Measurements from ENCODE around the gene OR2A7.
"Not testable (repeated sequence)": the region's sequence is repeated elsewhere in the genome, so short reads cannot be mapped to it uniquely, and the experiment has no call there.

OR2A7 gene

DNA sequence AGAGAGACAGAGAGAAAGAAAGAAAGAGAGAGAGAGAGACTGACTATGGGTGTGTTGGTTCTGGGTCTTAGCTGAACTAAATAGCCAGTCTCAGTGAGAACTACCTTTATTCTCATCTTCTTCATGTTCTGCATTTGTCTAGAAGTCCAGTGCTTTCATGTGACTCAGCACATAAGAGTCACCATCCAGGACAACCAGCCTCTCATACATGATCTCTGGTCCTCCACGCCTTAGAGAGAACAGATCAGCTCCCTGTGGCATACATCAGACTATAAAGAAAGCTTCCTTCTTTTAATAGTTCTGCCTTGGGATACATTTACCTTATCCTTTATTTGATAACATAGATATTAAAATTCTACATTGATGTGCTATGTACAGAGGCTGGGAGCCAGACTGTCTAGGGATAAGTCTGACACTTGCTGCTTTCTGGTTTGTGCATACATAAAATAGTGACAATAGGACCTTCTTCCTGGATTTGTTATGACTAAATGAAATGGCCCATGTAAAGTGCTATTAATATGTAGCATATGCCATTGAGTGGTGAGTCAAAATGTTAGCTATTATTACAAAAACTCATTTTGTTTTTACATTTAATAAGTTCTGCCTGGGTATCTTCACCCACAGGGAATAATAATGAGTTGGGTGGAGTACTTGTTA is 16.8 kb downstream of the OR2A7 start:
- not testable (repeated sequence) for H3K36me3 ChIP-seq (ENCODE audit: insufficient read depth, low read length); H3K4me3 ChIP-seq (ENCODE audit: low read length); H3K4me1 ChIP-seq (ENCODE audit: control insufficient read depth, insufficient read depth, low read length); H3K4me2 ChIP-seq (ENCODE audit: low read length); H3K9me3 ChIP-seq (replicated peaks; ENCODE audit: low read length); H3K27me3 ChIP-seq (ENCODE audit: control insufficient read depth, insufficient read depth, low read length); H3K9ac ChIP-seq (ENCODE audit: low read depth, low read length)

DNA sequence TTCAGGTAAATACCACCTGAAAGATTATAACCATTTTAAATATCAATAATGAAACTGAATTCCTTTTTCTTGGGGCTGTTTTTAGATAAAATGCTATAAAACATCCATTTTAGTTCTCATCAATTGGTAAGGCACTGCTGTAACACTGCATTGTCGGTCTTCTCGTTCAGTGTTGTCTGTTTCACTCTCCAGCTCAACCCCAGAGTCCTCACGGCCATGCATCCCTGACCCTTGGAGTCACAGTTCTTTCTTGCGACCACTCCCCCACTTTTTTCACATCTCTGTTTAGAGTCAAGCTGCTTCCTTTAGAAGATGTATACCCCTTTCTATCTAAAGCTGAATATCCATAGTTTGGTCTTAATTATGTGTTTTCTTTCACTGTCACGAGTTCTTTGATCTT is 17.6 kb downstream of the OR2A7 start:
- H3K9ac ChIP-seq (ENCODE audit: low read depth, low read length); H3K4me3 ChIP-seq (ENCODE audit: low read length); H3K4me2 ChIP-seq (ENCODE audit: low read length); H3K4me1 ChIP-seq (ENCODE audit: control insufficient read depth, insufficient read depth, low read length); H3K36me3 ChIP-seq (ENCODE audit: insufficient read depth, low read length); H3K27me3 ChIP-seq (ENCODE audit: control insufficient read depth, insufficient read depth, low read length); H3K9me3 ChIP-seq (replicated peaks; ENCODE audit: low read length): not testable (repeated sequence)

DNA sequence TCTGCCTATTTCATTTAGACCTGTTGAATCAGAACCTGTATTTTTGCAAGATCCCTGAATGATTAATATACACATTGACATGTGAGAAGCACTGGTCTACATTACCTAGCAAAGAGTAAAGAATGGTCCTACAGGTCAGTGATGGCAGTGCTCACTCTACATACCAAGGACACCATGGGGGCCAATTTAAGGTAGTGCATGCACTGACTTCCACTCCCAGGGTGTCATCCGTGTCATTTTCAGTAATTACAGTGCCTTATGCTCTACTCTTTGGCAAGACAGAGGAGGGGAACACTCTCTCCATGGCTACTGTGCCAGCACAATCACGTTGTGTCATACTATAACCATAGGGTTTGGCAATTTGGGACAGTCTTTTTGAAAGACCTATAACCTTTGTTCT is 19.2 kb downstream of the OR2A7 start:
- H3K36me3 ChIP-seq (ENCODE audit: insufficient read depth, low read length); H3K4me2 ChIP-seq (ENCODE audit: low read length); H3K4me1 ChIP-seq (ENCODE audit: control insufficient read depth, insufficient read depth, low read length); H3K4me3 ChIP-seq (ENCODE audit: low read length); H3K9ac ChIP-seq (ENCODE audit: low read depth, low read length); H3K9me3 ChIP-seq (replicated peaks; ENCODE audit: low read length); H3K27me3 ChIP-seq (ENCODE audit: control insufficient read depth, insufficient read depth, low read length): not testable (repeated sequence)

DNA sequence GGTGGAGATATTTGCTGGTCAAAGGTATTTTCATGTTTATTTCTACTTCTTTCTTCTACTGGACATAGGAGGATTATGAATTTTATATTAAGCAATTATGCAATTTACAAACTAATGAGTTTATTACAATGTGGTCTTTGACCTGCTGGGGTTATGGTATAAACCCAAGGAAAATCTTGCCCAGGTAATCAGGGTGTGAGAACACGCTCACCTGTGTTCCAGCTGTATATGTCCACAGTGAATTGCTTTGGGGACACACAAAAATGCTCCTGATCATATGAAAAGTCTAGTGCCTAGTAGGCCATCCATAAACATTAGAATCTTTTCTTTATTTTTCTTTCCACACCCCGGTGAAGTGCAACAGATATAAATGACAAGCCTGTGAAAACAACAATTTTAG is 25.2 kb downstream of the OR2A7 start, which contains the start of gene OR2A42:
Gene OR2A42 (minus strand): TSS at position 241 of the 400 bp plus-strand sequence. CDS start 6,762 bp downstream, outside the sequence.
- not testable (repeated sequence) for H3K27me3 ChIP-seq (ENCODE audit: control insufficient read depth, insufficient read depth, low read length); H3K36me3 ChIP-seq (ENCODE audit: insufficient read depth, low read length); H3K9me3 ChIP-seq (replicated peaks; ENCODE audit: low read length); H3K4me2 ChIP-seq (ENCODE audit: low read length); H3K4me3 ChIP-seq (ENCODE audit: low read length); H3K9ac ChIP-seq (ENCODE audit: low read depth, low read length); H3K4me1 ChIP-seq (ENCODE audit: control insufficient read depth, insufficient read depth, low read length)

DNA sequence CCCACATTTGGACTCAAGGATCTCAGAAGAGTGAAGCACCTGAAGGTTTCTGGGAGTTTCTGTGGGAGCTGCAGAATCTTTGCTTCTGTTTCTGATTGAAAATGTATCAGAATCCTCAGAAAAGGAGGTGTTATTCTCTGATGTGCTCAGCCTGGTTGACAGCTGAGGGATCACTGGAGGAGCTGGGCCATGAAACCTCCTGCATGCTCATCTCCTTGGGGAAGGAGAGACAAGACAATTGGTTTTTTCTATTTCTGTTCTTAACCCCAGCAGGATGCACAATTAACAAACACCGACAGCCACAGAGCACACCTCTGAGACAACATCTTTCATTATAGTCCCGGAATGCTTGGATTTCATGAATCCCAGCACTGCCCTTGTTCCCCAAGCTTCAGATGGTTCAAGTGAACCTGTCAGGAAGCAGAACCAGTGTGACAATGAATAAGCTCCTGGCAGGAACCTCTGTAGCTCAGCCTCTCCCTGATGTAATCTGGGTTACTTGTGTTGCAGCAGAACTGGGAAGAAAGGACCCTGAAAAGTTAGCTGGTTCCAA is 26.0 kb downstream of the OR2A7 start:
- not testable (repeated sequence) for H3K27me3 ChIP-seq (ENCODE audit: control insufficient read depth, insufficient read depth, low read length); H3K9me3 ChIP-seq (replicated peaks; ENCODE audit: low read length); H3K4me1 ChIP-seq (ENCODE audit: control insufficient read depth, insufficient read depth, low read length); H3K4me3 ChIP-seq (ENCODE audit: low read length); H3K4me2 ChIP-seq (ENCODE audit: low read length); H3K9ac ChIP-seq (ENCODE audit: low read depth, low read length); H3K36me3 ChIP-seq (ENCODE audit: insufficient read depth, low read length)

DNA sequence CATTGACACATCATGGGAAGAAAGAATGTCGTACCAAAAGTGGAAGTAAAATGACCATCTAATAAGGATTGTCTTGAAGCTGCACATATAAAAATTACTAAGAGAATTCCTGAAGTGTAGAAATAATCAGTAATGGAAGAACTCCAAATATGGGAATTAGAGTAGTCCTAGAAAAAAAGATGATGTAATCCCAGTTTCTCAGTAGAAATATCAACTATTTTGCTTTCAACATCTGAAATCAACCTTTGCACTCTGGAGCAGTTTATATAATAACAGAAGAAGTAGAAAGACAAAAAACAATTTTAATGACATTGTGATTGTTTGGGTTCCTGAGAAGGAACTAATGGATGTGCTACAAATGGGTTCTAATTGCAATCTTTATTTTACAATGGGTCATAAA is 31.6 kb downstream of the OR2A7 start:
- H3K9ac ChIP-seq (ENCODE audit: low read depth, low read length); H3K4me1 ChIP-seq (ENCODE audit: control insufficient read depth, insufficient read depth, low read length); H3K4me2 ChIP-seq (ENCODE audit: low read length); H3K9me3 ChIP-seq (replicated peaks; ENCODE audit: low read length); H3K36me3 ChIP-seq (ENCODE audit: insufficient read depth, low read length); H3K27me3 ChIP-seq (ENCODE audit: control insufficient read depth, insufficient read depth, low read length); H3K4me3 ChIP-seq (ENCODE audit: low read length): not testable (repeated sequence)

DNA sequence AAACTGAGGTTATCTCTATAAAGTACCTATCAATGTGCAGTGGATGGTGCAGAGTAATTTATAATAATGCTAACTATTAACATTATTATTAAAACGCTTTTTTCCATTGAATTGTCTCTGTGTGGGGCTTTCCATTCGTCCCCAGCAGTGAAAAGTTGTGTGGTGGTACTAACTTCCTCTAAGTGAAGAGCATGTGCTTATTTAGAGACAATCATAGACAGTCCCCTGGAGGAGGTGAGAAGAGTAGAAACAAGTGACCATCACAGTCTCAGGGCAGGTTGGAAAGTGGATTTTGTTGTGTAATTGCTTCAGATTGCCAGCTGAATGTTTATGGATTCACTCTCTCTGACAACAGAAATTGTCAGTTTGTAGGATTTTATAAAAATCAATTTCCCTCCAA is 33.6 kb downstream of the OR2A7 start:
- H3K27me3 ChIP-seq (ENCODE audit: control insufficient read depth, insufficient read depth, low read length); H3K9me3 ChIP-seq (replicated peaks; ENCODE audit: low read length); H3K4me2 ChIP-seq (ENCODE audit: low read length); H3K4me1 ChIP-seq (ENCODE audit: control insufficient read depth, insufficient read depth, low read length); H3K4me3 ChIP-seq (ENCODE audit: low read length); H3K36me3 ChIP-seq (ENCODE audit: insufficient read depth, low read length); H3K9ac ChIP-seq (ENCODE audit: low read depth, low read length): not testable (repeated sequence)

DNA sequence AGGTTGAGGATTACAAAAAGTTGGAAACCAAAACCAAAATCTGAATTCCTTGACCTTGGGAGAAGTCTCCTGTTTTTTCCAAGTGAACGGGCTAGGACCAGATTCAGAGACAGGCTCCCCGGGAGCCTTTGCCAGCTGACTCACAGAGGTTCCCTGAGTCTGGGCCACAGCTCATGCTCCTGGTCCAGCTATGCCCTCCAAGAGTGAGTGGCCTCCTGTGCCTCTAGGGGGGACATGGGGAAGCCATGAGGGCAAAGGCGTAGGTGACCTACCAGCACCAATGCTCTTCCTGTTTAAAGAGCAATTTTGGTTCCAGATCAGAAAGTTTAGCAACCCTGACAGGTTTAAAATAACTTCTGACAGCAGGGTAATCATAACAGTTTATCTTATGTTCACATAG is 35.8 kb downstream of the OR2A7 start:
- not testable (repeated sequence) for H3K4me2 ChIP-seq (ENCODE audit: low read length); H3K9me3 ChIP-seq (replicated peaks; ENCODE audit: low read length); H3K27me3 ChIP-seq (ENCODE audit: control insufficient read depth, insufficient read depth, low read length); H3K9ac ChIP-seq (ENCODE audit: low read depth, low read length); H3K4me3 ChIP-seq (ENCODE audit: low read length); H3K4me1 ChIP-seq (ENCODE audit: control insufficient read depth, insufficient read depth, low read length); H3K36me3 ChIP-seq (ENCODE audit: insufficient read depth, low read length)

DNA sequence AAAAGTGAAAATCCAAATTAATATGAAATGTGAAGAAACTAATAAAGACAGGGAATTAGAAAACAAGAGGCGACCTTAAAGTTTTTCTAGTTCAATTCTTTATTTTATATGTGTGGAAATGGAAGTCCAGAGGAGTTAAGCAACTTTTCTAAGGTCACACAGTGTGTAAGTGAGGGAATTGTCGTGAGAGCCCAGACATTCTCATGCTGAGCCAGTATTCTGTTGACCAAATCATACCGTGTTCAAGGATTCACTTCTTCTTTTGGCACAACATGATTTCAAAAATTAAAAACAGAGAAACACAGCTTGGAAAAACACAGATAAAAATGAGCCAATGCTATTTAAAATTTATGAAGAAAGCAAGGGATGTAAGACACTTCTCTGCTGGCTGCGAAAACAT is 37.7 kb downstream of the OR2A7 start:
- H3K27me3 ChIP-seq (ENCODE audit: control insufficient read depth, insufficient read depth, low read length); H3K36me3 ChIP-seq (ENCODE audit: insufficient read depth, low read length); H3K9ac ChIP-seq (ENCODE audit: low read depth, low read length); H3K4me2 ChIP-seq (ENCODE audit: low read length); H3K4me3 ChIP-seq (ENCODE audit: low read length); H3K4me1 ChIP-seq (ENCODE audit: control insufficient read depth, insufficient read depth, low read length); H3K9me3 ChIP-seq (replicated peaks; ENCODE audit: low read length): not testable (repeated sequence)

DNA sequence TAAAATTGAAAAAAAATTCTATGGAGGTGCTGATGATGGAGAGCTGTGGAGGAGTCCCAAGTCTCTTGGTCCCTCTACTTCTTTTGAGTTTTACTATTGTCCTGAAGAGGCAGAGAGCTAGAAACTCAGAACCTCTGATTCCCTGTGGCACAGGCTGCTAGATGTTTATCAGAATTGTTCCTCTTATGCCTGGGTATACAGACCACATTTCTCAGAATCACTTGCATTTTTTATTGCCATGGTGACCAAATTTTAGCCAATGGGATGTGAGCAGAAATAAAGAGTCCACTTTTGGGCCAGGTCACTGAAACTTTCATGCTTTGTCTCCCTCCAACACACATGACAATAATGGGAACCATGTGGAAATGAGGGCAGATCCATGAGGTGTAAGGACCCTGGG is 40.9 kb downstream of the OR2A7 start:
- not testable (repeated sequence) for H3K9me3 ChIP-seq (replicated peaks; ENCODE audit: low read length); H3K9ac ChIP-seq (ENCODE audit: low read depth, low read length); H3K4me1 ChIP-seq (ENCODE audit: control insufficient read depth, insufficient read depth, low read length)

DNA sequence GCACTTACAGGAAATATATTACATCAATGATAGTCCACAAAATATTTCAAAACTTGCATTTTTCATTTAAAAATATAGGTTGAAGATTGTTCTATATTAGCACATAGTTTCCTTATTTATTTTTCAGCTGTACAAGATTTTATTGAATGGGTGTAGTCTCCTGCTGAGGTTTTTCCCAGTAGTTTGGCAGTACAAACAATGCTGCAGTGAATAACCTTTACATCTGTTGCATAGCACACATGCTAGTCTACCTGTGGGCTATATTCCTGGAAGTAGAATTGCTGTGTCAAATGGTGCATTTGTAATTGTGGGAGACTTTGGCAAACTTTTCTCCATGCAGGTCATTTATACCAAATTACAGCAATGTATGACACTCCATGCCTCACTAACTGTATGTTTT is 44.1 kb downstream of the OR2A7 start:
- H3K4me2 ChIP-seq (ENCODE audit: low read length): not testable (repeated sequence)

More for the DNA sequence above, 40.9 kb downstream of the OR2A7 start:
- H3K4me3 ChIP-seq (ENCODE audit: low read length); H3K36me3 ChIP-seq (ENCODE audit: insufficient read depth, low read length); H3K27me3 ChIP-seq (ENCODE audit: control insufficient read depth, insufficient read depth, low read length); H3K4me2 ChIP-seq (ENCODE audit: low read length): not testable (repeated sequence)

DNA sequence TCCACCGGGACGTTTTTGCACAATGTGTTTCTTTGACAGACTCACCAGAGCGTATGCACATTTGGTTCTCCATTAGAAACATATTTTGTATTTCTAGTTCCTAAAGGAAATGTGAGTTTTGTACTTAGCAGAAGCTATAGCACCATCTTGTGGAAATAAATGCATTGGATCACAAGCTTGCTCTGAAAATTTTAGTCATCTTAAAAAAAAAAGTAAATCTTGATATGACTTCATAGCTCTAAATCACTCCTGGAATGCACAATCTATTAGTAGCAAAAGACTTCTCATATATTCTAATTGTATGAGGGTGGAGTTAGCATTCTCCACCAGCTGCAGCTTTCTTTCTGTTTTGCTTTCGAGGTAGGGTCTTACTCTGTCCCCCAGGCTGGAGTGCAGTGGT is 45.4 kb downstream of the OR2A7 start:
- not testable (repeated sequence) for H3K4me3 ChIP-seq (ENCODE audit: low read length); H3K4me2 ChIP-seq (ENCODE audit: low read length); H3K27me3 ChIP-seq (ENCODE audit: control insufficient read depth, insufficient read depth, low read length); H3K9ac ChIP-seq (ENCODE audit: low read depth, low read length); H3K4me1 ChIP-seq (ENCODE audit: control insufficient read depth, insufficient read depth, low read length); H3K36me3 ChIP-seq (ENCODE audit: insufficient read depth, low read length); H3K9me3 ChIP-seq (replicated peaks; ENCODE audit: low read length)

More for the DNA sequence above, 44.1 kb downstream of the OR2A7 start:
- H3K27me3 ChIP-seq (ENCODE audit: control insufficient read depth, insufficient read depth, low read length); H3K9me3 ChIP-seq (replicated peaks; ENCODE audit: low read length); H3K9ac ChIP-seq (ENCODE audit: low read depth, low read length); H3K36me3 ChIP-seq (ENCODE audit: insufficient read depth, low read length); H3K4me3 ChIP-seq (ENCODE audit: low read length); H3K4me1 ChIP-seq (ENCODE audit: control insufficient read depth, insufficient read depth, low read length): not testable (repeated sequence)
